GM12892 (cell line): Measurements from ENCODE around the gene PSEN1.

Source experiments
- POLR2AphosphoS5 ChIP-seq: IDR thresholded peaks from 2 replicates; pipeline ENCODE4 v1.6.1; 2011; ENCODE audit warnings: low read depth, low read length, control low read depth
- TAF1 ChIP-seq: IDR thresholded peaks from 2 replicates; pipeline ENCODE4 v1.6.1; 2011; ENCODE audit warnings: low read depth, mild to moderate bottlenecking, control low read depth, low read length, borderline replicate concordance

DNA sequence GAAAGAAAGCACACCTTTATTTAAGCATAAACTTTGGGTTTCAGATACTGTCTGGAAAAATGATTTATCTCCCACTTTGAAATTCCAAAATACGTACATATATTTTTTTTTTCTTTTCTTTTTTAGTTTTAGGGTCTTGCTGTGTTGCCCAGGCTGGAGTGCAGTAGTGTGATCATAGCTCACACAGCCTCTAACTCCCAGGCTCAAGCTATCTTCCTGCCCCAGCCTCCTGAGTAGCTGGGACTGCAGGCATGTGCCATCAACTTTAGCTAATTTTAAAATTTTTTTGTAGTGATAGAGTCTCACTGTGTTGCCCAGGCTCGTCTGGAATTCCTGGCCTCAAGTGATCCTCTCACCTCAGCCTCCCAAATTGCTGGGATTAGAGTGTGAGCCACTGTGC is 55.1 kb downstream of the PSEN1 start:
- TF ChIP-seq TAF1 (no peak), POLR2AphosphoS5 (no peak)
